H1 (cell line): Measurements from ENCODE around the gene MAGI1. TPM values are rescaled to one million over a fixed set of nuclear protein-coding genes. Genes with fewer than 3 reads are reported as not detected.

Experiments used
- CTCF ChIA-PET: fragments of 300-600 bp; sonication (Branson Sonifier 250); formaldehyde crosslinking; loops from one replicate; lab custom pipeline; 2021; ENCODE audit not compliant: partially characterized antibody; lab: Charles Lee
- POLR2A ChIA-PET: fragments of 300-600 bp; sonication (Branson Sonifier 250); formaldehyde crosslinking; loops from one replicate; lab custom pipeline; 2021; ENCODE audit warnings: inconsistent platforms; ENCODE audit not compliant: partially characterized antibody; lab: Charles Lee
- DNase-seq, 2 experiments: peaks; one replicate each; pipeline versions ENCODE4 v3.0.0 to v3.0.0-alpha.2; 2010 to 2022; ENCODE audit warnings: low spot score in 2 of 2, low read depth in 1 of 2, mixed read lengths in 1 of 2
- FAIRE-seq: peaks from 2 replicates; lab custom pipeline; 2011; peaks lifted over from hg19 to GRCh38; lab: Jason Lieb, UNC
- H2AFZ ChIP-seq: 2 replicates; pipeline ENCODE4 v1.8.1; 2012; ENCODE audit warnings: low read length, inconsistent platforms
- H2AK5ac ChIP-seq: 2 replicates; pipeline ENCODE4 v1.6.1; 2013; ENCODE audit warnings: low read depth, low read length
- H2BK120ac ChIP-seq: replicated peaks from 2 replicates; pipeline ENCODE3; 2013; ENCODE audit warnings: low read depth, low read length, inconsistent platforms
- H2BK12ac ChIP-seq: 2 replicates; pipeline ENCODE4 v1.6.1; 2013; ENCODE audit warnings: low read depth, low read length
- H2BK15ac ChIP-seq: 2 replicates; pipeline ENCODE4 v1.6.1; 2013; ENCODE audit warnings: low read length
- H2BK20ac ChIP-seq: 2 replicates; pipeline ENCODE4 v1.6.1; 2013; ENCODE audit warnings: low read length
- H2BK5ac ChIP-seq: 2 replicates; pipeline ENCODE4 v1.6.1; 2013; ENCODE audit warnings: low read depth, low read length
- H3K14ac ChIP-seq: 2 replicates; pipeline ENCODE4 v1.6.1; 2013; ENCODE audit warnings: inconsistent platforms; ENCODE audit not compliant: insufficient read length
- H3K18ac ChIP-seq: 2 replicates; pipeline ENCODE4 v1.6.1; 2013; ENCODE audit warnings: low read length; ENCODE audit errors: extremely low read depth
- H3K23ac ChIP-seq: 2 replicates; pipeline ENCODE4 v1.6.1; 2013; ENCODE audit warnings: inconsistent platforms; ENCODE audit not compliant: insufficient read length
- H3K23me2 ChIP-seq: 2 replicates; pipeline ENCODE4 v1.6.1; 2013; ENCODE audit warnings: low read depth, low read length
- H3K27ac ChIP-seq: 2 replicates; pipeline ENCODE4 v1.6.1; 2011; ENCODE audit warnings: low read depth, low read length, inconsistent platforms
- H3K27me3 ChIP-seq, 4 experiments: replicated peaks in 1 of 4; 1 replicate in 1 of 4; 2 replicates in 3 of 4; pipeline versions ENCODE4 v1.6.1 to v1.8.1; 2011 to 2013; ENCODE audit warnings: low read length in 3 of 4, mild to moderate bottlenecking in 3 of 4, inconsistent platforms in 2 of 4, mixed read lengths in 2 of 4, moderate library complexity in 1 of 4; ENCODE audit not compliant: control insufficient read depth in 3 of 4, insufficient read depth in 3 of 4; ENCODE audit errors: extremely low read depth in 1 of 4
- H3K36me3 ChIP-seq, 4 experiments: 2 replicates each; pipeline versions ENCODE4 v1.6.1 to v1.8.1; 2011 to 2013; ENCODE audit warnings: mild to moderate bottlenecking in 4 of 4, low read length in 3 of 4, moderate library complexity in 2 of 4, control low read depth in 1 of 4, inconsistent platforms in 1 of 4; ENCODE audit not compliant: insufficient read depth in 4 of 4, control insufficient read depth in 2 of 4
- H3K4ac ChIP-seq: replicated peaks from 2 replicates; pipeline ENCODE3; 2013; ENCODE audit warnings: low read length, low read depth, mixed read lengths, inconsistent platforms; ENCODE audit not compliant: insufficient read length
- H3K4me1 ChIP-seq, 4 experiments: replicated peaks in 1 of 4; 1 replicate in 1 of 4; 2 replicates in 3 of 4; pipeline versions ENCODE4 v1.6.1 to v1.8.1; 2011 to 2013; ENCODE audit warnings: low read length in 3 of 4, inconsistent platforms in 2 of 4, mixed read lengths in 1 of 4; ENCODE audit not compliant: insufficient read depth in 4 of 4, control insufficient read depth in 3 of 4
- H3K4me2 ChIP-seq, 2 experiments: 2 replicates each; pipeline versions ENCODE4 v1.6.1 to v1.8.1; 2011 to 2013; ENCODE audit warnings: low read depth in 2 of 2, low read length in 2 of 2, control low read depth in 1 of 2, inconsistent platforms in 1 of 2, mild to moderate bottlenecking in 1 of 2; ENCODE audit not compliant: insufficient read depth in 1 of 2
- H3K4me3 ChIP-seq, 4 experiments: fragments of 200-600, 300-600 bp in 1 of 4; sonication (generic), shearing (Covaris generic), sonication (Bioruptor Twin) in 1 of 4; 2 replicates each; pipeline versions ENCODE4 v1.5.1 to v1.8.1; 2011 to 2016; ENCODE audit warnings: low read length in 4 of 4, low read depth in 3 of 4, control low read depth in 2 of 4, inconsistent platforms in 2 of 4, mild to moderate bottlenecking in 2 of 4, mixed read lengths in 1 of 4, moderate library complexity in 1 of 4; ENCODE audit not compliant: insufficient read depth in 2 of 4; ENCODE audit errors: extremely low read depth in 1 of 4
- H3K56ac ChIP-seq: replicated peaks from 2 replicates; pipeline ENCODE3; 2013; ENCODE audit warnings: low read depth, mild to moderate bottlenecking, mixed read lengths, low read length, inconsistent platforms; ENCODE audit not compliant: insufficient read length
- H3K79me1 ChIP-seq: 2 replicates; pipeline ENCODE4 v1.6.1; 2013; ENCODE audit warnings: low read depth, low read length, control low read depth
- H3K79me2 ChIP-seq, 2 experiments: 2 replicates each; pipeline versions ENCODE4 v1.6.1 to v1.8.1; 2012 to 2013; ENCODE audit warnings: low read length in 2 of 2, mild to moderate bottlenecking in 2 of 2, inconsistent platforms in 1 of 2; ENCODE audit not compliant: insufficient read depth in 2 of 2, control insufficient read depth in 1 of 2
- H3K9ac ChIP-seq, 4 experiments: replicated peaks in 1 of 4; 1 replicate in 1 of 4; 2 replicates in 3 of 4; pipeline versions ENCODE4 v1.6.1 to v1.8.1; 2011 to 2013; ENCODE audit warnings: low read depth in 3 of 4, low read length in 3 of 4, control low read depth in 2 of 4, mild to moderate bottlenecking in 2 of 4, moderate library complexity in 2 of 4, inconsistent platforms in 1 of 4; ENCODE audit errors: extremely low read depth in 1 of 4
- H3K9me3 ChIP-seq, 2 experiments: 2 replicates each; pipeline versions ENCODE4 v1.6.1 to v1.8.1; 2012 to 2013; ENCODE audit warnings: mild to moderate bottlenecking in 2 of 2, moderate library complexity in 2 of 2, control low read depth in 1 of 2, inconsistent platforms in 1 of 2, low read depth in 1 of 2, low read length in 1 of 2, mixed read lengths in 1 of 2; ENCODE audit not compliant: insufficient read depth in 2 of 2
- H4K20me1 ChIP-seq, 2 experiments: replicated peaks in 1 of 2; 2 replicates each; pipeline versions ENCODE3 to v1.8.1; 2011 to 2013; ENCODE audit warnings: inconsistent platforms in 2 of 2, low read length in 2 of 2, mild to moderate bottlenecking in 1 of 2; ENCODE audit not compliant: insufficient read depth in 2 of 2, control insufficient read depth in 1 of 2
- H4K5ac ChIP-seq: 2 replicates; pipeline ENCODE4 v1.6.1; 2013; ENCODE audit warnings: low read length, low read depth, mixed read lengths, inconsistent platforms; ENCODE audit not compliant: insufficient read length
- H4K8ac ChIP-seq: 2 replicates; pipeline ENCODE4 v1.8.0; 2013; ENCODE audit warnings: mild to moderate bottlenecking, moderate library complexity, low read length, inconsistent platforms; ENCODE audit not compliant: insufficient read depth; ENCODE audit errors: extremely low read depth
- H4K91ac ChIP-seq: replicated peaks from 2 replicates; pipeline ENCODE3; 2013; ENCODE audit warnings: low read length, mixed read lengths, inconsistent platforms; ENCODE audit not compliant: insufficient read length
- BRCA1 ChIP-seq: IDR thresholded peaks from 2 replicates; pipeline ENCODE4 v1.6.1; 2012; ENCODE audit warnings: low read depth, low read length, improper control_type of control experiment
- KDM4A ChIP-seq: IDR thresholded peaks from one replicate; pipeline ENCODE4 v1.7.1; 2012; ENCODE audit warnings: low read depth, mild to moderate bottlenecking, moderate library complexity, low read length, inconsistent platforms; ENCODE audit not compliant: severe bottlenecking
- SP1 ChIP-seq: IDR thresholded peaks from 2 replicates; pipeline ENCODE4 v1.6.1; 2011; ENCODE audit warnings: low read depth, low read length
- TCF12 ChIP-seq: IDR thresholded peaks from 2 replicates; pipeline ENCODE4 v1.6.1; 2011; ENCODE audit warnings: low read depth, mild to moderate bottlenecking, low read length
- ZNF274 ChIP-seq: IDR thresholded peaks from 2 replicates; pipeline ENCODE4 v1.7.0; 2012; ENCODE audit warnings: low read length, borderline replicate concordance; ENCODE audit errors: extremely low read depth
- WGBS, 2 experiments: shearing (Covaris generic) in 1 of 2; methylation state at CpG; one replicate each; pipeline versions ENCODE4 v1.1.6 to v1.1.7; 2013 to 2015; ENCODE audit warnings: low lambda C conversion rate in 2 of 2, mixed read lengths in 2 of 2, inconsistent platforms in 1 of 2, low coverage in 1 of 2, missing lambda C conversion rate in 1 of 2; ENCODE audit not compliant: insufficient replicate concordance in 2 of 2, insufficient coverage in 1 of 2, insufficient read length in 1 of 2; ENCODE audit errors: extremely low coverage in 1 of 2, missing lambda C conversion rate in 1 of 2; 5-methylcytosine and 5-hydroxymethylcytosine counted together
- polyA plus RNA-seq, 7 experiments: library from polyadenylated mRNA; depleted of rRNA in 3 of 7; stranded (reverse) in 5 of 7; unstranded in 2 of 7; fragments of >200 nt in 5 of 7; fragments of 200-250 nt in 2 of 7; gene quantifications; 1 replicate in 5 of 7; 2 replicates in 1 of 7; 4 replicates in 1 of 7; pipeline versions ENCODE4 v1.2.1 to v1.2.3, GENCODE V29; 2011 to 2013; ENCODE audit warnings: missing spikeins in 2 of 7, mixed read lengths in 2 of 7
- total RNA-seq: library from RNA; stranded (reverse); fragmentation: NEBNext Ultra II Directional; extraction: Animal tissue kit (Norgen Biotek cat#: 25700); gene quantifications from 2 replicates; pipeline ENCODE4 v1.2.1, GENCODE V29; 2021

MAGI1 gene
- total and polyA plus RNA-seq, 2 of the 8 experiments (the other 6 are each of a cell fraction or from before 2014, with no cell fraction given), result 19.8 to 78.0 TPM

DNA sequence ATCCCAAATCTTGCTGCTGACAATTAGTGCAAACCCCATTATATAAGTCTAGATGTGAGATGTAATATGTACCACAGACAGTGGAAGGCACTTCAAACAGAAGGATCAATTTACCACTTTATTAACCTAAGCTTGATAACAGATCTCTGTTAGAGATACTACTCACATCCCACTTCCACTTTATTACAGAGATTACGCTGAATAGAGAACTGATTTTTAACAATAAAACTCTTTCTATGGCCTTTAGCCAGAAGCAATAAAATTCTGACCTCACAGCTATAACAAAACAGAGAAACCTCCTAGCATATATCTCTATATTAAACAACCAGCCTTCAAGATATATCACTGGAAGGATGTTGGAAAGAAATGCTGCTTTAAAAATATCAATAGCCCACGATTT is 517.7 kb downstream of the MAGI1 start:
- FAIRE-seq, result no peak
- TF ChIP-seq KDM4A (no peak), SP1 (no peak), TCF12 (no peak), ZNF274 (no peak), BRCA1 (no peak)

More for the DNA sequence above, 517.7 kb downstream of the MAGI1 start:
- H3K36me3 ChIP-seq, result no peaks in the 10 kb centered on the region
- H3K56ac ChIP-seq, result no peak overlapping the region
- no peak overlapping the region for H4K8ac ChIP-seq
- no peak overlapping the region for H2BK5ac ChIP-seq
- H3K4me1 ChIP-seq, result peaks cover 0 to 14% (median 7%) of the 10 kb centered on the region in 4 experiments; a peak in 2 of 7 replicates
- no peak overlapping the region for H3K9ac ChIP-seq
- no peak overlapping the region for H2BK120ac ChIP-seq
- no peak overlapping the region for H3K23ac ChIP-seq
- CTCF ChIA-PET, result interaction anchor here (0.9 to 1.6 kb wide), 4 partner anchors 49 to 189 kb away, joined by 3 to 6 read pairs (median 4); no protein-coding TSS in a partner anchor
- no peak overlapping the region for H3K4me2 ChIP-seq
- H3K27ac ChIP-seq, result no peak overlapping the region
- H4K5ac ChIP-seq, result no peak overlapping the region
- no peaks in the 10 kb centered on the region for H3K9me3 ChIP-seq
- H3K18ac ChIP-seq, result no peak overlapping the region
- DNase-seq, result no peak
- H3K4ac ChIP-seq, result no peak overlapping the region
- no peak overlapping the region for H2AK5ac ChIP-seq
- H4K20me1 ChIP-seq, result peaks cover 0 to 2% of the 10 kb centered on the region in 2 experiments
- 89% methylated on average over 2 of the region's 2 CpGs; no CpG with 5 or more reads in 1 of the 2 experiments for WGBS, 2 experiments
- no peak overlapping the region for H2BK20ac ChIP-seq
- H3K14ac ChIP-seq, result no peak overlapping the region
- no peak overlapping the region for H2BK12ac ChIP-seq
- no peaks in the 10 kb centered on the region for H3K27me3 ChIP-seq
- no peak overlapping the region for H3K4me3 ChIP-seq
- H3K79me1 ChIP-seq, result no peaks in the 10 kb centered on the region; the same call in 1 of the 2 replicates
- POLR2A ChIA-PET, result interaction anchor here (0.9 to 1.8 kb wide), 3 partner anchors 10 to 18 kb away, joined by 3 to 6 read pairs (median 5); no protein-coding TSS in a partner anchor
- H4K91ac ChIP-seq, result no peak overlapping the region
- no peak overlapping the region for H2AFZ ChIP-seq
- peaks cover 5 to 72% of the 10 kb centered on the region in 2 experiments; a peak in 3 of 4 replicates for H3K79me2 ChIP-seq
- H3K23me2 ChIP-seq, result no peaks in the 10 kb centered on the region; the same call in 1 of the 2 replicates
- H2BK15ac ChIP-seq, result no peak overlapping the region
